ENCODE measurements around the gene RFX4.
"Not testable (repeated sequence)": the region's sequence is repeated elsewhere in the genome, so short reads cannot be mapped to it uniquely, and the experiment has no call there.

Gene RFX4

DNA sequence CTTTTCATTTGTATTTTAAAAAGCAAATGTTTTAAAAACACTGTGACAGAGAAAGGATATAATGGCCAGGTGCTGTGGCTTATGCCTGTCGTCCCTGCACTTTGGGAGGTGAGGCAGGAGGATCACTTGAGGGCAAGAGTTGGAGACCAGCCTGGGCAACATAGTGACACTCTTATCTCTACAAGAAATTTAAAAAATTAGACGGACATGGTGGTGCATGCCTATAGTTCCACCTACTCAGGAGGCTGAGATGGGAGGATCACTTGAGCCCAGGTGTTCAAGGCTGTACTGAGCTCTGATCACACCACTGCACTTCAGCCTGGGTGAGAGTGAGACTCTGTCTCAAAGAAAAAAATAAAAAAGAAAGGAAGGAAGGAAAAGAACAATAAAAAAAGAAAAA, 7.8 kb downstream of the RFX4 start:
- DNase-seq (ENCODE audit: low read depth in 3 of 3) = no peak

DNA sequence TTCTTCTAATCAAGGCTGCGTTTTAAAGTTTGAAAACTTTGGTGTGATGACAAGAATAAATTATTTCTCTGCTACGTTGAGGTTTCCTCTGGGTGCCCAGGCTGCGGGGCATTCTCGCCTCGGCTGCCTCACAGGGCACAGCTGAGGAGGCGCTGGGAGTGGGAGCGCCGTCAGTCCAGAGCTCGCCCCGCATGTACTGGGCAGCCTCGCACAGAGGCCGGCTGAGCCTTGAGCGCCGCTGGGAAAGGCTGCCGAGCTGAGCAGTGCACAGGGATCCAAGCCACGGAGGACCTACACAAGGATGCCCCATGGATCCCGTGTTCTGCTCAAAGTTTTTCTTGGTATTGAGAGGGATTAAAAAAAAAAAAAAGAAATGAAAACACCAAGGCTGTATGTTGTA, 11.6 kb downstream of the RFX4 start:
- no peak for DNase-seq (ENCODE audit: low read depth in 3 of 3)

DNA sequence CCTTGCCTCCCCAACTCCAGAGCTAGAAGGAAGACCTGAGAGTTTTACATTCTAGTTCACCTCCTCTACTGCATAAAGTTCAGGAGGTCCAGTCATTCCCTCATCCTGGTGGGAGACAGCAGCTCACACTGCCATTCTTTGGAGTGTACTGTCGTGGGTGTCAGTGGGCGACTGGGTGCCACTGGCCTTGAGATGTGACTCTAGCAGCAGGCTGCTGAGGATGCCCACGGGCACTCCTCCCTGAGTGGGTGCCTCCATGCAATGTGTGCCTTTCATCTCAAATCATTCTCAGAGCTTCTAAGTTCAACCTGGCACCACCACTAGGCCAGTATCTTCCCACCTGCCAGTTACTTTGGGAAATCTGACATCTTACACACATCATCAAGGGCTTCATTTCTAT, 12.5 kb downstream of the RFX4 start:
- DNase-seq (ENCODE audit: low read depth in 3 of 3) = no peak

DNA sequence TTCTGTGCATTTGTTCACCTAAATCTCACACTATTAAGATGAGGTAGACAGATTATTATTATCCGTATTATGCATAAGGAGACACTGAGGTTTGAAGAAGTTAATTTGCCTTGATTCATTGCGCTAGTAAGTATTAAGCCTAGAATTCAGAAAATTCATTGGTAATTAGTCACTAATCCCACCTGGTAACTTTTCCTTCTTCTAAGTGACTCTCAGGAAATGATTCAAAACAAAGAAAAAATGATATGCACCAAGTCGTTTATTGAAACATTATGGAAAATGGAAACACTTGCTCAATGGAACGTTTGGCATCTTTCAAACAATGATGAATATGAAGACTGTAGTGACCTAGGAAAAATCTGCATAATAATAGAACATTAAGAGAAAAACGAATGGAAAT, 15.2 kb downstream of the RFX4 start:
- no peak for DNase-seq (ENCODE audit: low read depth in 3 of 3)

DNA sequence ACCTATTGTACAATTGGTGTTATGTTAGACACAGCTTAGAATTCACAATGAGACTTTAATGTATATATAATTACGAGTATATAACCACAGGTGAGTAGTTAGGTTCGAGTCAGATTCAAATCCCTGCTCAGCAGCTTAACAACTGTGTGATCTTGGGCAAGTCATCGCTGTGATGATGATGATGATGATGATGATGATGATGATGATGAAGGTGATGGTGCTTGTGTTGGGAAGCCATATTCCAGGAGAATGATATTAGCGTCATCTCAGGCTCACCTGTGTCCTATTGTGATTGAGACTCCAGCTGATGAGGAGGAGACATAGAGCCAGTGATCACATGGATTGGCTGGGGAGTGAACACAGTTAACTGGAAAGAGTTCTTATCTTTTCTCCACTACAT, 16.5 kb downstream of the RFX4 start:
- DNase-seq (ENCODE audit: low read depth in 3 of 3) = no peak

DNA sequence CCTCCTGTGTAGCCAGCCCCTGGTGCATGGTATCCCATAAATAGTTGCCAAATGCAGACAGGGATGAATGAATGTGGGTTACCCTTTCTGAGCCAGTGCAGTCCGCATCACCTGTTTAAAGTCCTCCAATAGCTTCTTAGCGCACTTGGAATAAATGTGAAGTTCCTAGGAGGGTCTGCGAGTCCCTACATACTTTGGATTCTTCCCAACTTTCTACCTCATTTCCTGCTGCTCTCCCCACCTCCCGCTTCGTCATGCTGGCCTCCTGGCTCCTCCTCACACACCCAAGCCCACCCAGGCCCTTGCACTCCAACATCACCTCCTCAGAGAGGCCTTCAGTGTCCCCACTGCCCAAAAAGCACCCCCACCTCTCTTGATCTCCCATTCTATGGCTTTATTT, 17.7 kb downstream of the RFX4 start:
- DNase-seq (ENCODE audit: low read depth in 3 of 3) = no peak

DNA sequence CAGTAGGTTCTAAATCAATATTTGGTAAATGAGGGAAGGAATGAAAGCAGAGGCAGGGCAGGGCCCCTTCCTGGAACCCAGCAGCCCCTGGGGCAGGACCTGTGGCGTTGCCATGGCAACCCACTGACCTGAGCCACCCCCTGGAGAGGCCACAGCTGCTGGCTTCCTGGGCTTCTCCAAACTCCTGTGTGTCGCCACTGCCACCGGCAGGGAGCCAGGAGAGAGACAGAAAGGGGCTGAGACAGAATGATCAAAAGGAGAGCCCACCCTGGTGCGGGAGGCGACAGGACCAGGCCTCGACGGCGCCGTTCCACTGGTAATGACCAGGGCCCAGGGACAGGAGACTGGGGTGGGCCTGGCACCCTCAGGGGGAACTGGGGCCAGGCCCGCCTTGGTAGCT, 18.2 kb downstream of the RFX4 start:
- no peak for DNase-seq (ENCODE audit: low read depth in 3 of 3)

DNA sequence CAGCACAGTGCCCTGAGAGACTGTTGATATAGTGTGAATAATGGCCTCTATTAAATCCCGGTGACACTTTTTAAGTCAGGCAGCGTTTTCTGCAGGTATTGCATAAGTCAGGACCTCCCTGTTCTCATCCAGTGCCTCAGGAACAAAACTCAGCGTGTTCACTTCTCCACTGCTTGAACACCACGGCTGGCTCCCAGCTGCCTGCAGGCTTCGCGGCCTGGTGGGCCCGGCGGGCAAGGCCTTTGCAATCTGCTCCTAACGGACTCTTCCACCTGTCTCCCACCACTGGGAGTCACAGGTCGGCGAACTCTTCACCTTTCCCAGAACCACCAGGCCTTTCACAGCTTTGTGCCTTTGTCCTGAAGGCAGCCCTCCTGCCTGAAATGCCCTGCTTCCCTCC, 18.7 kb downstream of the RFX4 start:
- no peak for DNase-seq (ENCODE audit: low read depth in 3 of 3)

DNA sequence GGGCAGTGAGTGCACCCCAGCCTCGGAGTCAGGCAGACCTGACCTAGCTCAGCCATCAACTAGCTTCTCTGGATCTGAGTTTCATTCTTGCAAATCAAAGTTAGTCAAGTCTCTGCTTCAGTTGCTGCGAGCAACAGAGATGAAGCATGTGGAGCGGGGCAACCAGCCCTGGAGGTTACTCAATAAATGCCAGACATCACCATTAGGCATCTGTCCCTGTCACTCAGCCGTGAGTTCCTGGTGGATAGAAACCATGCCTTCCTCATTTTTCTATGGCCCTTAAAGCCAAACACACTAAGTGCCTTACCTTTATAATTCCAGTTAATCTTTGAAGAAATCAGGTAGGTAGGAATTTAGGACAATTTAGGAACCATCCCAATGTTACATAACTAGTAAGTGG, 19.3 kb downstream of the RFX4 start:
- no peak for DNase-seq (ENCODE audit: low read depth in 3 of 3)

DNA sequence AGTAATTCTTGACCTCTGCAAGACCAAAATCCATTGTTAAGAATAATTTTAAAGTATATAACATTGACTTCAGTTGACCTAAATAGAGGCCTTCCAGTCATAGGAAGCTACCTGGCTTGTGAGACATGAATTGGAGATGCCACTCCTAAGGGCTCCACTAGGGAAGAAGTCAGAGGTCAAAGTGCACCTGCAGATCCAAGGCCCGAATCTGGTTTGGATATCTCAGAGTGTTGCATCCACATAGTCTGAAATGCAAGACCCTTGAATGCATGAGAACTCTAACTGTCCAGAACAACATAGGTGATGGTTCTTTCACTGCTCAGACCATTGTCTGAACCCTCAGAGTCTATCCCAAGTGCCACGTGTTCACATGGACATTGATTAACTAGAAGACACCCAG, 22.4 kb downstream of the RFX4 start:
- no peak for DNase-seq (ENCODE audit: low read depth in 3 of 3)

DNA sequence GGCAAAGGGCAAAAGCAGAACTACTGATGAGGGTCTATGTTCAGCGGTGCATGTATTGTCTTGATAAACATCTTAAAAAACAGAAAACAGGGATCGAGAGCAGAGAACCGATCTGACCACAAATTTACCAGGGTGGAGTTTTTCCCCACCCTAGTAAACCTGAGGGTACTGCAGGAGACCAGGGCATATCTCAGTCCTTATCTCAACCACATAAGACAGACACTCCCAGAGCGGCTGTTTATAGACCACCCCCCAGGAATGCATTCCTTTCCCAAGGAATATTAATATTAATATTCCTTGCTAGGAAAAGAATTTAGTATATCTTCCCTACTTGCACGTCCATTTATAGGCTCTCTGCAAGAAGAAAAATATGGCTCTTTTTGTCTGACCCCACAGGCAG, 37.8 kb downstream of the RFX4 start:
- DNase-seq (ENCODE audit: low read depth in 3 of 3) = not testable (repeated sequence)

DNA sequence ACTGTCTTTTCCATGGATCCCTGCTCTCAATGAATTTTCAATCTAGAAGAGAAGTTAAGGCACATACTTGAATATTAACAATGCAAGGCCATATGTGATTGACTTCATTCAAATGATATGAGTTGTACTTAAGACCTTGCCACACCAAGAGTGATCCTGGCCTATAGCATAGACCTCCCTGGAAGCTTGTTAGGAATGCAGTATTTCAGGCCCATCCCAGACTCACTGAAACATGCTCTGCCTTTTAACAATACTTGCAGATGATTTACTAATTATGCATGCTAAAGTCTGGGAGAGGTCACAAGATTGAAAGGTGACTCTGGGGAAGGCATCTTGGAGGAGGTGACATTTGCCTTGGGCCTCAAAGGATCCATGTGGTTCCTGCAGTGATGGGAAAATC, 43.2 kb downstream of the RFX4 start:
- DNase-seq (ENCODE audit: low read depth in 3 of 3) = no peak

DNA sequence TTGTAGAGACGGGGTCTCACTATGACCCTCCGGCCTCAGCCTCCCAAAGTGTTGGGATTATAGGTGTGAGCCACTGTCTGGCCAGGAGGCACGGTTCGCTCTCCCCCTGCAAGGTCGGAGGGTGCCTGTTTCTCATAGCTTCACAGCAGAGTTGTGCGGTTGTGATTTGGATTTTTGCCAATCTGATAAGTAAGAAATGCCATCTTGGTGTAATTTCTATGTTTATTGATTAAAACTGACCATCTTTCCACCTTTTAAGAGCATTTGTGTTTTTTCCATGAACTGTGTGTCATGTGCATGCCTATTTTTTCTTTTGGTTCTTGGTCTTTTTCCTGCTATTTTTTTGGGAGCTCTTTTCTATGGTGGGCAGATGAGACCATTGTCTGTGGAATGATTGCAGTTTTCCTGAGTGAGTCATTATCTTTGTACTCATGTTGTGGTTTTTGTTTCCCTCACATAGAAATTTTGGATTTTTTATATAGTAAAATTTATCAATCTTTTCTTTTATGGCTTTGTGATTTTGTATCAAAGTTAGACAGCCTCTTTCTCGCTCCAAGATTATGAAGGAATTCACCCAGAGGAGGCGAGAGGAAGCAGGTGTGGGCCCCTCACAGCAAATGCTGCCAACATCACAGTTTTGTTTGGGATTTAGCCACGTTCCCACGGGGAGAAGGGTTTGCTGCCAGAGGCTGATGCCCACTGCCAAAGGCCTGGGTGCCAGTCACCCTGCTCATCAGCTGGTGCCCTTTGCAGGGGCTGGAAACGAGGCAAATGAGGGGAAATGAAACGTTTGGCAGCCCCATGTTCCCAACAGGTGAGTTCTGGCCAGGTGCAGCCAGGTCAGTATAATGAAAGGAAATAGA, 47.2 kb downstream of the RFX4 start:
- no peak for DNase-seq (ENCODE audit: low read depth in 3 of 3)

DNA sequence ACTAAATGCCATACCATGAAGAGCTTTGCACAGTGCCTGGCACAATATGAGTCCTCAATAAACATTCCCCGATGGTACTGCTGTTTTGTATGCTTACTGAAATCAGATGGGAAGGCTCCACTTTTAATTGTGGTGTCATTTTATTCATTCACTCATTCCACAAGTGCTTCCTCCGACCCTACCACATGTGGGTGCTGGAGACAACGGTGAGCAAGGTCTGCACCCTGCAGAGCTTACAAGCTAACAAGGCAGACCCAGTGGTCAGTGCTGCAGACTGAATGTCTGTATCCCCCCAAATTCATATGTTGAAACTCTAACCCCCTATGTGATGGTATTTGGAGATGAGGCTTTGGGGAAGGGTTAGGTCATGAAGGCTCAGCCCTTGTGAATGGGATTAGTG, 48.3 kb downstream of the RFX4 start:
- DNase-seq (ENCODE audit: low read depth in 3 of 3) = no peak

DNA sequence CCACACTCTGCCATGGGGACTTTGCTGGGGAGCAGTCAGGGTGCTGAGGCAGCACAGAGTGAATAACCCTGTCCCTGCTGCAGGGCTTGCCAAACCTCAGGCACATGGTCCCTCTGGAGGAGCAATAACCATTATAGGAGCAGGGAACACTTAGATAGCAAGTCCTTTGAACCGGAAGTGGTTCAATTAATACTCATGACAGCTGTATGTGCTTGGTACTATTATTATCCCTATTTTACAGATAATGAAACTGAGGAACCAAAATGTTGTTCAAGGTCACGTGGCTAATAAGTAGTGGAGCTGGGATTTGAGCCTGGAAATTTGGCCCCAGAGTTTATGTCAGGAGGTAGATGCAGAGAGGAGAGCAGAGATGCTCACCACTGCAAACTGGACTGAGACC, 49.0 kb downstream of the RFX4 start:
- no peak for DNase-seq (ENCODE audit: low read depth in 3 of 3)

DNA sequence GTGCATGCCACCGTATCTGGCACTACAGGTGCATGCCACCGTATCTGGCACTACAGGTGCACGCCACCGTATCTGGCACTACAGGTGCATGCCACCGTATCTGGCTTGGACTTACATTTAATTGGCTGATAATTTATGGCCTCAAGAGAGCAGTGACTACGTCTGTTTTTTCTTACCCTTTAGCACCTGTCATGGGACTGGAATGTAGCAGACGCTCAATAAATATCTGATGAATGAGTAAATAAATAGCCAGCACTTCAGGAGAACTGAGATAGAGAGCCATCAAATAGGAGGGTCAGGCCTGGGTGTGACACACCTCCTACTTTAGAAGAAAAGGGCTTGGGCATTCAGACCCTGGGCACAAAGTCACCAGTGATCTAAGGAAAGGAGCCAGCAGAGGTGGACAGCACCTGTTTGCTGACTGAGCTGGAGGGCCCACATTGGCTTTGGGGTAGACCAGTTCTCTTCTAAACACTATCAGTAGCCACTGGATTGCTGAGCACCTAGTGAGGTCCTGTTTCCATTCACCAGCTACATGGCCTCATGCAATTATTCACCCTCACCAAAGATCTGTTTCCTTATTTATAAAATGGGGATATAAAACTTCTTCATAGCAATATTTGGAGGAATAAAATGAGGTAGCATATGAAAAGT, 50.1 kb downstream of the RFX4 start:
- DNase-seq (ENCODE audit: low read depth in 3 of 3) = no peak

DNA sequence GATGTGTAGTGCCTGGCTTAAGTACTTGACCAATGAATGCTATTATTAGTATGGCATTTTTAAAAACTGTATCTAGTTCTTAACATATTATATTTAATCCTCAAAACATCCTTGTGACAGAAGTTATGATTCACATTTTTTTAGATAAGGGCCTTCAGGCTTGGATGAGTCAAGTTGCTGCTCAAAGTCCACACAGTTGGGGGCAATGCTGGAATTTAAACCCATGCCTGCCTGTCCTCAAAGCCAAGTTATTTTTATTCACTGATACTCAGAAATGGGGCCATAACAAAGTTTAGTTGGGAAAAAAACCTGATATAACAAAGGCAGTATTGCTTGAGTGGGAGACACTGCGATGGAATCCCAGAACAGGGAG, 50.6 kb downstream of the RFX4 start:
- no peak for DNase-seq (ENCODE audit: low read depth in 3 of 3)

DNA sequence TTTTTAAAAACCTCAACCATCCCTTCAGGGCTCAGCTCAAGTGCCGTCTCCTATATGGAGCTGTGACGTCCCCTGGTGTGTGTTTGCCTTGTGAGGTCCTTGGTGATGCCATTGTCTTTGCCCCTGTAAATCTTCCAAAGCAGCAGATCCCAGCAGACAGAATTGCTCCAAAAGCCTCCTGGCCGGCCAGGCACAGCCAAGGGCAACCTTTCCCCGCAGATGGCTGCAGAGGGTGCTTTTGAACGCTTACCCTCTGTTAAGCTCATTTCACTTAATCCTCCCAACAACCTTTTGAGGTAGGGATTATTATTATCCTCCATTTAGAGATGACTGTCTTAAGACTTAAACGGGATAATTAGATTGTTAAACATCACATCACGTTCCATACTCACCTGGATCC, 51.4 kb downstream of the RFX4 start:
- no peak for DNase-seq (ENCODE audit: low read depth in 3 of 3)

DNA sequence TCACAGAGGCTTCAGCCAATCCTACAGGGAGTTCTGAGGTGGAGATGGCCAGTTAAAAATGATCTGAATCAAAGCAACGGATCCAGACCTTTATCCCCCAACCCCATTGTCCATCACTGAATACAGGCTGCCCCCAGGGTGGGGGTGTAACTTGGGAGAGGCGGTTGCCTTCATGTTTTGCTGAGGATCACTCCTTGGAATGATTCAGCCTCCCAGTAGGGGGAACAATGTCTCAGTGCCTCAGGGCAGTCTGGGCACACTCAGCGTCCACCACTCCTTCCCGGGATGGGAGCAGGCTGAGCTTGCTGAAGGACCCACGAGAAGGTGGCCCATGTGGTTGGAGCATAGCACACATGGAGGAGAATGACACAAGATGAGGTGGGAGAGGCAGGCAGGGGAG, 60.2 kb downstream of the RFX4 start:
- DNase-seq (ENCODE audit: low read depth in 3 of 3) = no peak

DNA sequence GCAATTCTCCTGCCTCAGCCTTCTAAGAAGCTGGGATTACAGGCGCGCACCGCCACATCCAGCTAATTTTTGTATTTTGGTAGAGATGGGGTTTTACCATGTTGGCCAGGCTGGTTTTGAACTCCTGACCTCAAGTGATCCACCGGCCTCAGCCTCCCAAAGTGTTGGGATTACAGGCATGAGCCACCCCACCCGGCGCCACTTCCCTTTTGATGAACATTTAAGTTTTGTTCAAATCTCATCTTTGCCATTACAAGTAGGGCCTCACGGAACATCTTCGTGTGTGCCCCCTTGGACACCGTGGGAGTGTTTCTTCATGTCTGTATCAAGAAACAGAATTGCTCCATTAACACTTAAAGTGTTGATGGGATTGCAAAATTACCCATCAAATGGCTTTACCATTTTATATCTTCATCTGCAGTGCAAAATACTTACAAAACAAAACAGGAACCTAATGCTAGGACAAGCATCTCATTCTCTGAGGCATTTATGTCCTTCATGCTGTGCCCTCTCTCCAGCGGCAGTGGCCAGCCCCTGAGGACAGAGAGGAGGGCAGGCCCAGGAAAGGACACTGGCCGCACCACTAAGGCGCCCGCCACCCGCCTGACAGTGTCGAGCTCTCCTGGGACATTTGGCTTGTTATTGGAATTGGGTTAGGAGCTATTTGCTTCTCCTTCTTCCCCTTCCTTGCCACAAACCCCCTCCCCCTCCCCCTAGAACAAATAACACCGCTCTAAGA, 61.7 kb downstream of the RFX4 start:
- no peak for DNase-seq (ENCODE audit: low read depth in 3 of 3)

DNA sequence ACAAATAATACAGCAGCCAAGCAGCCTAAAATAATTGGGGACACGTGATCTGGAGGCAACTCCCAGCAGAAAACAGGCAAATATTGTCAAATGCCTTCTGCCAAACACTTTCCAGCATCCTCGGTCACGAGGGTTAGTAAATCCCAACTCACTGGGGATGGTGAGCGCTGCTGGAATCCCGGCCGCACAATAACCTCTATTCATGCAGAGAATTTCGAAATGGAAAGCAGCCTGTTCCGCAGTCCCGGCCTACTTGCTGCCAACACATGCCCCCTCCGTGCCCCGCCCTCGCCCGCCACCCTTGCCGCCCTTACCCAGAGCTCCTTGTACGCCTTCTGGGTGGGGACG, 62.2 kb downstream of the RFX4 start:
- DNase-seq (ENCODE audit: low read depth in 3 of 3) = no peak

DNA sequence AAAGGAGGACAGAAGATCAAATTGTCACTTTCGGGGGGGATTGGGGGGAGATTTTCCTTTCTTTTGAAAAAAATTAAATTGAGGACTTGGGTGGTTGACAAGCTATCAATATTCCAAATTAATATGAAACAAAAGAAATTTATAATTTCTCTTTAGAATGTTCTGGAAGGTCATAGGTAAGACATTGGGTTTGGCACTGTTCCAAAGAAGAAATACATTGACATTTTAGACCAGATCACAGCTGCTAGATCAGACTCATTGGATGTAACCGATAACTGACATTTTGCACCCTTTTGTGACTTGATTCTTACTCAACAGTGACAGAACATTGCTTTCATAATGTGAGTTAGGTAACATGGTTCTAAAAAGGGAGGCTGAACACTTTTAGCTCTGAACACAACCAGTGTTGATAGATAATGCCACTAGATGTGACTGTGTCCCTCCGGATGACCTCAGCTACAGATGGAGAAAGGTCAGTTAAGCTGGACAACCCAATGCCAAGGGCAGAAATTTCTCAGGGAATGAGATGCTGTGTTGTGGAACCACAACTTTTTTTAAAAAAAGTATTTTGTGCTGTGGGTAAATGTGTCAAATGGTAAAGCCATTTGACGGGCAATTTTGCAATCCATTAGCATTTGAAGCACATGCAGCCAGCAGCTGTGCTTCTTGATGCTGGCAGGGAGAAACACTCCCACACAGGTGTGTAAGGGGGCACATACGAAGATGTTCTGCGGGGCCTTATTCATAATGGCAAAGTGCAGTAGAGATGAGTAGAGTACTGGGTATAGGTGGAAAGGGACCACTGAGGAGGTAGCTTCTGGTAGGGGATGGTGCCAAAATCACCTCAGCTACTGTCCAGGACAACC, 62.9 kb downstream of the RFX4 start:
- no peak for DNase-seq (ENCODE audit: low read depth in 3 of 3)

Data from stimulated activated CD4-positive, alpha-beta T cell treated with anti-CD3 and anti-CD28 coated beads, TNF-alpha, amount 100 ng/mL, for 4 hours (primary cell).